GM12891 (cell line): ENCODE data around the gene NRTN.

Experiments used
- PAX5 ChIP-seq: IDR thresholded peaks from 2 replicates; pipeline ENCODE4 v1.6.1; 2011; ENCODE audit warnings: low read length, moderate library complexity, mild to moderate bottlenecking; ENCODE audit not compliant: insufficient read depth, severe bottlenecking
- POLR2A ChIP-seq: IDR thresholded peaks from 2 replicates; pipeline ENCODE4 v1.6.1; 2011; ENCODE audit warnings: low read depth, low read length, control low read depth
- POLR2AphosphoS5 ChIP-seq: IDR thresholded peaks from 2 replicates; pipeline ENCODE4 v1.6.1; 2011; ENCODE audit warnings: low read depth, low read length, control low read depth
- SPI1 ChIP-seq: IDR thresholded peaks from 2 replicates; pipeline ENCODE4 v1.6.1; 2011; ENCODE audit warnings: low read depth, low read length, control low read depth
- TAF1 ChIP-seq: IDR thresholded peaks from 2 replicates; pipeline ENCODE4 v1.6.1; 2011; ENCODE audit warnings: low read depth, low read length, control low read depth

GRCh38 chr19:5825178-5825577 lies 20.3 kb downstream of the NRTN start:
- no peak for TF ChIP-seq PAX5
- no peak for TF ChIP-seq POLR2A
- no peak for TF ChIP-seq SPI1
- no peak for TF ChIP-seq POLR2AphosphoS5
- TF ChIP-seq TAF1, result no peak
